Sigmoid colon (tissue), 4 donors: ENCODE data around the gene MIX23.

ENCODE experiments used
- EP300 ChIP-seq, 4 donors: sonication (generic); formaldehyde crosslinking; IDR thresholded peaks; one replicate each; pipeline ENCODE4 v1.6.1; 2017; ENCODE audit warnings: antibody characterized with exemption in 4 of 4
- POLR2A ChIP-seq, 2 donors: fragments of 450-650 bp; IDR thresholded peaks; one replicate each; pipeline ENCODE4 v1.6.1; 2016; ENCODE audit warnings: antibody characterized with exemption in 2 of 2, mild to moderate bottlenecking in 2 of 2, moderate library complexity in 2 of 2
- POLR2AphosphoS5 ChIP-seq, 4 donors: sonication (generic); formaldehyde crosslinking; IDR thresholded peaks; one replicate each; pipeline ENCODE4 v1.6.1; 2017; ENCODE audit warnings: antibody characterized with exemption in 4 of 4
- TF ChIP-seq, protein P1 (sequence below), 4 experiments: fragments of 450-650 bp in 3 of 4; fragments of 200-600 bp in 1 of 4; IDR thresholded peaks; one replicate each; pipeline ENCODE4 v1.5.1; 2016 to 2019; ENCODE audit warnings: antibody characterized with exemption in 4 of 4, mild to moderate bottlenecking in 3 of 4, moderate library complexity in 2 of 4

DNA sequence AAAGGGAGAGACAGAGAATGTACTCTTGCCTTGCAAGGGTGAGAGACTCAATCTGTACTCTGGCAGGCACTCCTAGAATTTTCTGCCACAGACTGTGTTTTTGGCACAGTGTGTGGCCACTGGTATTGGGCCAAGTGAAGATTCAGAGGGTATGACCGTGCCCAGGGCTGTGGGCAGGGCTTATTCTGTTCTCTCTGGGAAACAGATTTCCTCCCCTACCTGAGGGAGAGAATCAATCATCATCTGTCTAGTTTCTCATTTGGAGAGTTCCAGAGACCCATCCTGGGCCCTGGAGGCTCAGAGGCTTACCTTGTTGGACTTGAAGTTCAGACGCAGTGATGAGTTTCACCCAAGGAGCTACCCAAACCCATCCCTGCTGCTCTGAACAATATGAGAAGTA is 29.8 kb downstream of the MIX23 start:
- TF ChIP-seq, protein P1, sequence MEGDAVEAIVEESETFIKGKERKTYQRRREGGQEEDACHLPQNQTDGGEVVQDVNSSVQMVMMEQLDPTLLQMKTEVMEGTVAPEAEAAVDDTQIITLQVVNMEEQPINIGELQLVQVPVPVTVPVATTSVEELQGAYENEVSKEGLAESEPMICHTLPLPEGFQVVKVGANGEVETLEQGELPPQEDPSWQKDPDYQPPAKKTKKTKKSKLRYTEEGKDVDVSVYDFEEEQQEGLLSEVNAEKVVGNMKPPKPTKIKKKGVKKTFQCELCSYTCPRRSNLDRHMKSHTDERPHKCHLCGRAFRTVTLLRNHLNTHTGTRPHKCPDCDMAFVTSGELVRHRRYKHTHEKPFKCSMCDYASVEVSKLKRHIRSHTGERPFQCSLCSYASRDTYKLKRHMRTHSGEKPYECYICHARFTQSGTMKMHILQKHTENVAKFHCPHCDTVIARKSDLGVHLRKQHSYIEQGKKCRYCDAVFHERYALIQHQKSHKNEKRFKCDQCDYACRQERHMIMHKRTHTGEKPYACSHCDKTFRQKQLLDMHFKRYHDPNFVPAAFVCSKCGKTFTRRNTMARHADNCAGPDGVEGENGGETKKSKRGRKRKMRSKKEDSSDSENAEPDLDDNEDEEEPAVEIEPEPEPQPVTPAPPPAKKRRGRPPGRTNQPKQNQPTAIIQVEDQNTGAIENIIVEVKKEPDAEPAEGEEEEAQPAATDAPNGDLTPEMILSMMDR (IDR thresholded peaks at IDR 0.05), result no peak
- TF ChIP-seq POLR2A (IDR thresholded peaks at IDR 0.05) (no peak), POLR2AphosphoS5 (IDR thresholded peaks at IDR 0.05) (no peak), EP300 (IDR thresholded peaks at IDR 0.05) (no peak)
